Effector CD8-positive, alpha-beta T cell (primary cell): ENCODE data around the gene OR5D16.
"Not testable (repeated sequence)": the region's sequence is repeated elsewhere in the genome, so short reads cannot be mapped to it uniquely, and the experiment has no call there.

Source experiments
- DNase-seq: peaks from one replicate; lab custom pipeline; 2025; lab: John Stamatoyannopoulos, UW
- total RNA-seq, 4 experiments: gene quantifications; one replicate each; lab custom pipeline; 2026; lab: John Stamatoyannopoulos, UW

OR5D16 gene
- total RNA-seq = 0 reads per million in 4 experiments

DNA sequence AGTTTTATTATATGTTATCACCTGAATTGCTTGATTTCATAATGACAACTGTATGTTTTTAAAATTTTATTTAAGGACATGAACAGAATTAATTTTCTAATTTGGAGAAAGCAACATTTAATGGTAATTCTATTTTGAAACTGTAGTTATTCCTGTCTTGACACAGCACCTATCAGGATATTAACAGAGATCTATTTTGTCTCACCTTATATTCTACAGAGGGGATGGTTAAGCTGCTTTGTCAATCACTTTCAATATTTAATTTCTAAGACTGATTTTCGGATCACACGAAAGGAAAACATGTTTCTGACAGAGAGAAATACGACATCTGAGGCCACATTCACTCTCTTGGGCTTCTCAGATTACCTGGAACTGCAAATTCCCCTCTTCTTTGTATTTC lies at the start of gene OR5D16:
TSS of gene OR5D16 (plus strand) at position 301 of the 400 bp plus-strand sequence. CDS start at position 301, 0 bp downstream.
- DNase-seq = no peak

DNA sequence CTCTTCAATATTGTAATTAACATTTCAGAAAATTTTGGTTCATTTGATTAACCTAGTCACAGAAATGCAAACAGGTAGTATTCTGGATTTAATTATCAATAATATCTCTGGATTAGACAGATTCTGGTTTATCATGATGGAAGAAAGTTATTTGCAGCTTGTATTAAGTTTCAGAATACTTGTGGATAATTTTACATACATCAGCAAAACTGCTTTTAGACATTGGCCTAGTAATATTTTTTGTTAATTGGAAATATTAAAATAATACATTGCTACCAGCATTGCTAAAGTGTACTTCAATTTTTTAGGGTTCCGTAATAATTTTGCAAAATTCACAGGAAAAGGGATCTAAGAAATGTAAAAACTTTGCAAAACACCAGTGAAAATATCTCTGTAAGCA lies 46.9 kb upstream of the OR5D16 start:
- DNase-seq = no peak

DNA sequence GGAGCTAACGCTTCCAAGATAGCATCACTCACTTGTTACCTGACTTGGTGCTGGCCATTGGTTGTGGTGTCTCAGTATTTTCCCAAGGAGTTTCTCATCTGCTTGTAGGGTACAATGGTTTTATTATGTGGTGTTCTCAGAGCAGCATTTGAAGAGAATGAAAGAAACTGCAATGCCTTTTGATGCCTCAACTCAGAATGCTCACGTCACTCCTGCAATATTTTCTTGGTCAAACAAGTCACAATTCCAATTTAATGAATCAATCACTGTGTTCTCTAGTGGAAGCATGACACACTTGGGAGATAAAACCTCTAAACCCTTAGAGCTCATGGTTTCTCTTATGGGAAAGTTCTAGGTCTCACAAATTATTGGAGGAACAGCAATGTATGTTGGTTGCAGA lies 45.2 kb upstream of the OR5D16 start:
- no peak for DNase-seq

DNA sequence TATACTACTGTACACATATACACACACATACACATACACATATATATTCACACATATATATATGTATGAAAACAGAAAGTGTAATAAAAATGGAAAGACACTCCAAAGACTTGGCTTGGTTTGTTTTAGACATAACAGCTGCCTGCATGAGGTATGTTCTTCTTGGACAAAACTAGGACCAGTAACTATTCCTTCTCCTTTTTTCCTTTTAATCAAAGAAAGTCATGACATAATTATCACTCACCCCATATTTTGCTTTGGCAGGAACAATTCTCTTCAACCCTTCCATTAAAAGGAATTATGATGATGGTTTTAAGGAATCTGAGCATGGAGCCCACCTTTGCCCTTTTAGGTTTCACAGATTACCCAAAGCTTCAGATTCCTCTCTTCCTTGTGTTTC lies 43.3 kb upstream of the OR5D16 start, which contains the start of gene OR5D14:
TSS of gene OR5D14 (plus strand) at position 301 of the 400 bp plus-strand sequence. CDS start at position 301, 0 bp downstream.
- no peak for DNase-seq

DNA sequence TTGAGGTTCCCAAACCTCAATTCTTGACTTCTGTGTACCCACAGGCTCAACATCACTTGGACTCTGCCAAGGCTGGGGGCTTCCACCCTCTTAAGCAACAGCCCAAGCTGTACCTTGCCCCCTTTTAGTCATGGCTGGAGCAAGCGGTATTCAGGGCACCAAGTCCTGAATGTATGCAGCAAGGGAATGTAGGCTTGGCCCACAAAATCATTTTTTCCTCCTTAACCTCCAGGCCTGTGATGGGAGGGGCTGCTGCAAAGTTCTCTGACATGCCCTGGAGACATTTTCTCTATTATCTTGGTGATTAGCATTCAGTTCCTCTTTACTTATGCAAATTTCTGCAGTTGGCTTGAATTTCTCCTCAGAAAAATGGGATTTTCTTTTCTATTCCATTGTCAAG lies 32.3 kb upstream of the OR5D16 start:
- no peak for DNase-seq

DNA sequence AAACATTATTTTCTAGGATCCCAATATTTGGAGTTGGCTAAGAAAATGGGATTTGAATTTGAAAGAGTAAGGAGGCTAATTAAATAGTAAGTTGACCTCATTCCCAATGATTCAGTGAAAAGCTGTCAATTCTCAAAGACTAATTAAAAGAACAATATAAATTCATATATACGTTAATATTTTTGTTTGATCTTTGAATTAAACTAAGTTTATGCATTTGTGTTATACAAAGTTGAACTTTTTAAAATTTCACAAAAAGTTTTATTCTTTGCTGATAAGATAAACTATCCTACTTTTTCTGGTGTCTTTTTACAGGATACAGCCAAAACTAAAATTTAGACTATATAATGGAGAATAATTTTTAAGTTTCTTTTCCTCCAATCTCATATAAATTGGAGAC lies 27.5 kb upstream of the OR5D16 start, which contains the start of gene OR5L1:
TSS of gene OR5L1 (plus strand) at position 301 of the 400 bp plus-strand sequence. CDS start 100 bp downstream, outside the sequence.
- no peak for DNase-seq

DNA sequence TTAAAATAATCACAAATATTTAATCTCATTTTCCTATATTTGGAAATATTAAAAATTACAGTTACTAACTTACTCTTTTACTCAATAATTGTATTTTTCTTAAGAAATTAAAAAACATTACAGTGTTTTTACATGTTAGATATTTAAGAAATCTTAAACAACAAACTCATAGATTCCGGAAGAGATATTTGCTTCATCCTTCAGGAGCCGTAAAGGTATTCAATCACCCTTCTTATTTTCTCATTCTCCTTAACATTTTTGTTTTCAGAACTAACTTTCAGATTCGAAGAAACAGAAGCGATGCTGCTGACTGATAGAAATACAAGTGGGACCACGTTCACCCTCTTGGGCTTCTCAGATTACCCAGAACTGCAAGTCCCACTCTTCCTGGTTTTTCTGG lies 19.2 kb upstream of the OR5D16 start, which contains the start of gene OR5D18:
TSS of gene OR5D18 (plus strand) at position 301 of the 400 bp plus-strand sequence. CDS start at position 301, 0 bp downstream.
- no peak for DNase-seq

DNA sequence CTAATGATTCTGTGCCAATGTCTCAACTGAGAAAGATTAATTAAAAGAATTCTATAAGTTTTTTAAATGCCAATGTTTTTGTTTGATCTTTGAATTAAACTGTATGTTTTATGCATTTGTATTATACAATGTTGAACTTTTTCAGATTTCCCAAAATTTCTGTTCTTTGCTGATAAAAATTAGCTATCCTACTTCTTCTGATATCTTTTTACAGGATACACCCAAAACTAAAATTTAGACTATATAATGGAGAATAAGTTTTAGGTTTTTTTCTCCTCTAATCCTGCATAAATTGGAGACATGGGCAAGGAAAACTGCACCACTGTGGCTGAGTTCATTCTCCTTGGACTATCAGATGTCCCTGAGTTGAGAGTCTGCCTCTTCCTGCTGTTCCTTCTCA lies 11.6 kb upstream of the OR5D16 start, which contains the start of gene OR5L2:
TSS of gene OR5L2 (plus strand) at position 301 of the 400 bp plus-strand sequence. CDS start at position 301, 0 bp downstream.
- DNase-seq = no peak

DNA sequence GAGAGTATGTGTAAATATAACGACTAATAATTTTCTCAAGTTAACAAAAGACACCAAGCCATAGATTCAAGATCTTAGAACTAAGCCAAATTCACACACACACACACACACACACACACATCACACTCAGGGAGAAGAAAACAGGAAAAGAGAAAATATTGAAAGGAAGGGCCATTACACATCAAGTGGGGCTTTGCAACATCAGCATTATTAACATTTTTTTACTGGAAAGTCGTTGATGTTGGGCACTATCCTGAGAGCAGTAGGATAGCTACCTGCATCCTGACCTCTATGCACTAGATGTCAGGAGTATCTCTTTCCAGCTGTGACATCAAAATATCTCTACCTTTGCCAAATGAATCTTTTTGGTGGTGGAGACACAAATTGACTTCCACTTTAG lies 8.9 kb downstream of the OR5D16 start:
- DNase-seq = no peak

DNA sequence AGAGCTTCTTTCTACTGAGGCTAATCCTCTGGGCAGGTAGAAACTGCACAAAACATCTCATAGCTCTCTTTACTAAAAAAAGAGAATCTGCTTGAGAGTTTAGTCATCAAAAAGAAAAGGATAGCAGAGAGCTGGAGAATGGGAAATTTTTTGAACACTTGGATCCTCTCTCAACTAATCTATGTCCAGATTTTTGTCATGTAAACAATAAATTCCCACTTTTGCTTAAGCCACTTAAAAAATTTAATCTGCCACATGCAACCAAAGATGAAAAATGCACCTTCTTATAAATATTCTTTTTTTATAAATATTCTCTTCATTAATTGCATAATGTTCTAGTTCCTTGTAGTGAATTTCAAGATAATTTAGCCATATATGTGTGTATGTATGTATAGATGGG lies 10.5 kb downstream of the OR5D16 start:
- DNase-seq = no peak

DNA sequence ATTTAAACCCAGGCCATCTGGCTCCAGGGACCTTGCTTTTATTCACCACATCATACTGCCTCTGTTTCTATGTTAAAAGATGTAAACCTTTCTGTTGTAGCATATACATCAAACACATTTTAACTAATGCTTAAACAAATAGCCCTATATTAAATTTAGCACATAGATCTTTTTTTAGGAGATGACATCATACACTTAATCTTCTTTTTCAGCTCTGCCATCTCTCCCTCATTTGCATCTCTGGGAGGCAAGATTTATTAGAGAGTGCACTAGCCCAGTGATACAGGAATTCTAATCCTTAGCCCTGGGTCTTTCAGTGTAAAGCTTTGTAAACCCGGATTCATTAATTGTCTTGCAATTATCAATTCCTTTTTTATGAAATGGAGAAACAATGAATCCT lies 13.6 kb downstream of the OR5D16 start:
- DNase-seq = no peak

DNA sequence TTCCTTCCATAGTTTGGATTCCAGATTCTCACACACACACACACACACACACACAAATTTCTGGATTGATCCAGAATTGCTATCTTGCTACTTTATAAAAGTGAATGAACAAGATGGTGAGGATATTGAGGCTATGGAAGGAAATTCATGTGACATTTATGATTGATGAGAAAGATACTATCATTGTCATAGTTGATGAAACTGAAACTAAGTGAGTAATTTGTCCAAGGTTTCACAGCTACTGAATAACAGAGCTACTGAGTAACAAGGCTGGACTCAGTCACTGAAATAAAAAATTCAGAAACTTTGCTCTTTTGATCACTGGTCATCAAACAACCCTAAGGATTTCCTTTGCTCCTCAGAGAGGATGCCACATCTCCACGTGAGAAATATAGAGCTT lies 16.2 kb downstream of the OR5D16 start:
- DNase-seq = no peak

DNA sequence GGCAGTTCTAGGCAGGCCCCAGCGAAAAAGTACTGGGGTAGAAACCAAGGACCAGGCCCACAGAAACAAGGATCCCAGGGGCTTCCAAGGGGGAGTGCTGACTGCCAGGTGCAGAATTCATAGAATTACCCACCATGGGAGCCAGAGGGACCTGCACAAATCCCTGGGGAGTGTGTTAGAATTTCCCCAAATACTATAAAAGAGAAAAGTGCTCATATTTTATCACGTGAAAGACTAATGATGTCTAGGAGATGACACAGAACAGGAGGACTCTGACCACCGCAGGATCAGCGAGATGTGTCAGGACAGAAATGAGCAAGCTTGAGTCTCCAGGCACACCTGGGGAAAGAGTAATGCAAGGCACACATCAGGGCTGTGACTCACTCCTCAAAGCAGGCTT lies 28.8 kb downstream of the OR5D16 start:
- not testable (repeated sequence) for DNase-seq

DNA sequence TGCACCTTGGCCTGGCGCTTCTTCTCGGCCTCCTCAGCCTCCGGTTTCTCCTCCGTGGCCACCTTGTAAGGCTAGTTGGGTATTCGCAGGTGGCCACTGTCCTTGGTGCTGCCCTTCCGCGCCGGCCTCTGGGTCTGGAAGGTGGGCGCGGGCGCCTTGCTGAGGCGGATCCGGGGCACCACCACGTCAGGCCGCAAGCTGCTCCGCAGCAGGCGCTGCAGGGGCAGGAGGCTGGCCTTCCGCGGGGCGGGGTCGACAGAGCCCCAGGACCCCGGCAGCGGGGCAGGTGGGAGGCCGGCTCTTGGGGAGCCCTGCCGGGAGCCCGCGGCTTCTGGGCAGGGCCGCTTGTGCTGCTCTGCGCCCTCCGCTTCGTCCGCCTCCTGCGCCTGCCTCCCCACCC lies 34.2 kb downstream of the OR5D16 start:
- not testable (repeated sequence) for DNase-seq

DNA sequence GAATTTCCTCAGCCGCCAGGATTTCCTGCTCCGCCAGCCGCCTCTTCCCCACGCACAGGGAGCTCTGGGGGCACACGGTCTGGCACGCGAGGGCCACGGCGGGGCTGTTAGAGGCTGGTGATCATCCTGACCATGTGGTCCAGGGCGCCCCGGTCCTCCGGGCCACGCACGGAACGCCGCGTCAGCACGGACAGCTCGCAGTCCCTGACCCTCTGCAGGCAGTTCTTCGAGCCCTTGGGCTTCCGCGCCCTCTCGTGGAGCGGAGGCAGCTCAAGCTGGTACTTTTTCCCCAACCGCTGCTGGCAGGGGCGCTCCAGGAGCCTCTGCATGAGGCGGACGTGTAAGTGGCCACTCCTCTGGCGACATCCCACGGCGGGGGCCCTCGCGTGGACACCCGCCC lies 34.6 kb downstream of the OR5D16 start:
- not testable (repeated sequence) for DNase-seq

DNA sequence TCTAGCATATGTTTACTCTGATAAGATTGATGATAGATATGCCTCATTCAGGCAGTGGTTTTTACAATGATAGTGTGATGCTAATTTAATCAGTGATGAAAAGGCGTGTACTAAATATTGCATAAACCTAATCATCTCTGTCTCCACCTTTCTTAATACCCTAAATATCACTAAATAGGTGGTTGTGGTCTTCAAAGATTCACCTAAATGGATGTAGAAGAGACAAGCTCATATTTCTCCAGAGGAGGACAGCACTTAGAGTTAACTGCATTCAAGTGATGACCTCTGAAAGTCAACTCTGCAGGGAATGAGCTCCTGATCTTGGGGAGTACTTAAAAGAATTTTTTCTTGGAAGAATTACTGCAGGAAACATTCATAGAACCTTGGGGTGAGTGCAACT lies 44.4 kb downstream of the OR5D16 start, which contains the start of gene TRIM51:
TSS of gene TRIM51 (plus strand) at position 301 of the 400 bp plus-strand sequence. CDS start 2,132 bp downstream, outside the sequence.
- DNase-seq = not testable (repeated sequence)

DNA sequence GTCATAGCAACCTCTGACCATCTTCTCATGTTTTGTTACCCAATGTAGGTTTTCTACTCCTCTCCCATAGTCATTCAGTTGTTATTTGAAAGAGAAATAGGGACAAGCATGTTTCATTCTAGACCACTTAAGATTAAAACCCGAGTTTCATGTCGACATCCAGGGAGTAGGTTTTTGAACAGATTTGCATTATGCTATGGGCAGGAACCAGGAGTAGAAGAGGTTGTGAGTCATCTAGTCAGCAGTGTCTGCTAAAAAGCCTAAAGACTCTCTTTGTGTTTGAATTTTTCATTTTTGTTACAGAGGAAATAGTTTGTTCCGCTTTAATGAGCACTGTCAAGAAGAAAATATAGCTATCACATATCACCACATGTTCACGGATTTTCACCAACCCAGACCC lies 46.4 kb downstream of the OR5D16 start:
- not testable (repeated sequence) for DNase-seq

DNA sequence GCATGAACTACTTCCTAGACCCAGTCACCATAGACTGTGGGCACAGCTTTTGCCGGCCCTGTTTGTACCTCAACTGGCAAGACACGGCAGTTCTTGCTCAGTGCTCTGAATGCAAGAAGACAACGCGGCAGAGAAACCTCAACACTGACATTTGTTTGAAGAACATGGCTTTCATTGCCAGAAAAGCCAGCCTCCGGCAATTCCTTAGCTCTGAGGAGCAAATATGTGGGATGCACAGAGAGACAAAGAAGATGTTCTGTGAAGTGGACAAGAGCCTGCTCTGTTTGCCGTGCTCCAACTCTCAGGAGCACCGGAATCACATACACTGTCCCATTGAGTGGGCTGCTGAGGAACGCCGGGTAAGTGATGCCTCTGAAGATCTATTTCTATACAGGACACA lies 46.9 kb downstream of the OR5D16 start:
- not testable (repeated sequence) for DNase-seq
